Measurements from ENCODE around the gene DDIT3.

- no peak for TF ChIP-seq CTCF (IDR thresholded peaks at IDR 0.05)
- TF ChIP-seq ZFX (IDR thresholded peaks at IDR 0.05; ENCODE audit: borderline replicate concordance), result no peak
Observed at GRCh38 chr12:57568838-57569237, 48.5 kb upstream of the DDIT3 start.

All from 22Rv1 (cell line).